Stimulated activated CD4-positive, alpha-beta T cell treated with anti-CD3 and anti-CD28 coated beads, TNF-alpha, amount 100 ng/mL, for 48 hours (primary cell): ENCODE data around the gene TRIP6.

Experiments used
- DNase-seq, 3 donors: peaks; one replicate each; pipeline ENCODE4 v3.0.0-alpha.2; 2020; ENCODE audit warnings: low read depth in 3 of 3

TRIP6 gene

GRCh38 chr7:100867040-100867775 is at the start of gene TRIP6:
TSS of gene TRIP6 (plus strand) at chr7:100867387. CDS start at chr7:100867498, 111 bp downstream.
- DNase-seq, result peak; percentile 48 to 64 (median 54)

- DNase-seq, result no peak
Measured at GRCh38 chr7:100818366-100818765, 48.8 kb upstream of the TRIP6 start.

- DNase-seq, result no peak
Measured at GRCh38 chr7:100818825-100819224, 48.4 kb upstream of the TRIP6 start.

GRCh38 chr7:100819586-100819985 is 47.6 kb upstream of the TRIP6 start:
- DNase-seq, result no peak

GRCh38 chr7:100822236-100823139 is 44.7 kb upstream of the TRIP6 start:
- no peak for DNase-seq

- no peak for DNase-seq
Measured at GRCh38 chr7:100823140-100823525, 44.1 kb upstream of the TRIP6 start.

- no peak for DNase-seq
Measured at GRCh38 chr7:100823534-100823933, 43.7 kb upstream of the TRIP6 start.

- no peak for DNase-seq
Measured at GRCh38 chr7:100824499-100825214, 42.5 kb upstream of the TRIP6 start.

- DNase-seq, result no peak
Measured at GRCh38 chr7:100825215-100825671, 41.9 kb upstream of the TRIP6 start.

- no peak for DNase-seq
Measured at GRCh38 chr7:100825751-100826513, 41.3 kb upstream of the TRIP6 start.

GRCh38 chr7:100826514-100827329 is 40.5 kb upstream of the TRIP6 start:
- no peak for DNase-seq

- no peak for DNase-seq
Measured at GRCh38 chr7:100827330-100828226, 39.6 kb upstream of the TRIP6 start, which contains the start of gene EPHB4. TSS of gene EPHB4 (minus strand) at chr7:100827523. CDS start at chr7:100827030, 493 bp downstream.

- DNase-seq, result no peak
Measured at GRCh38 chr7:100829150-100829716, 38.0 kb upstream of the TRIP6 start.

- DNase-seq, result no peak
Measured at GRCh38 chr7:100830396-100830795, 36.8 kb upstream of the TRIP6 start.

- DNase-seq, result no peak
Measured at GRCh38 chr7:100832281-100832633, 34.9 kb upstream of the TRIP6 start.

- no peak for DNase-seq
Measured at GRCh38 chr7:100835903-100836811, 31.0 kb upstream of the TRIP6 start.

GRCh38 chr7:100836812-100837098 is 30.4 kb upstream of the TRIP6 start:
- DNase-seq, result no peak
